K562 (cell line): ENCODE results near the gene UHRF1. TPM values are rescaled to one million over a fixed set of nuclear protein-coding genes. Genes with fewer than 3 reads are reported as not detected.

ENCODE experiments used
- ATAC-seq: fragments of 200-7000 bp; cut with Tn5 transposase; 3 replicates; pipeline ENCODE4 v1.9.1; 2020; ENCODE audit warnings: moderate library complexity
- BruUV-seq: library from RNA; stranded (reverse); fragments of 400-500 nt; replicated peaks from 2 replicates; lab custom pipeline; 2021; lab: Mats Ljungman, UMichigan
- CTCF ChIA-PET: fragments of 300-600 bp; formaldehyde crosslinking; extraction: SDS; loops from one replicate; lab custom pipeline; 2021; ENCODE audit warnings: low intra/inter-chr PET ratio; lab: Yijun Ruan, JAX
- POLR2A ChIA-PET: fragments of 300-600, 350-650 bp; sonication (Branson Sonifier 250); formaldehyde crosslinking; extraction: SDS; loops from one replicate; lab custom pipeline; 2021; ENCODE audit warnings: antibody characterized with exemption, inconsistent platforms; lab: Yijun Ruan, JAX
- DNase-seq, 4 experiments: peaks; one replicate each; pipeline versions ENCODE4 v3.0.0 to v3.0.0-alpha.2; 2011 to 2018; ENCODE audit warnings: low spot score in 3 of 4, mixed read lengths in 3 of 4; ENCODE audit errors: extremely low read depth in 1 of 4
- FAIRE-seq: peaks from 2 replicates; lab custom pipeline; 2011; peaks lifted over from hg19 to GRCh38; lab: Jason Lieb, UNC
- H2AFZ ChIP-seq: 2 replicates; pipeline ENCODE4 v1.6.0; 2011; ENCODE audit warnings: low read depth, low read length, control low read depth, inconsistent platforms
- H3K27ac ChIP-seq: fragments of 200-600 bp; 3 replicates; pipeline ENCODE4 v1.8.0; 2011; ENCODE audit warnings: low read depth, mild to moderate bottlenecking, control low read depth, inconsistent platforms, low read length, moderate library complexity, mixed read lengths; ENCODE audit errors: extremely low read depth
- H3K27me3 ChIP-seq, 2 experiments: fragments of 300-600 bp in 1 of 2; 2 replicates in 1 of 2; 3 replicates in 1 of 2; pipeline versions ENCODE4 v1.6.0 to v1.8.0; 2011; ENCODE audit warnings: inconsistent platforms in 2 of 2, low read length in 2 of 2, mild to moderate bottlenecking in 1 of 2, mixed read lengths in 1 of 2, moderate library complexity in 1 of 2; ENCODE audit not compliant: control insufficient read depth in 2 of 2, insufficient read depth in 2 of 2
- H3K36me3 ChIP-seq: fragments of 300-600 bp; 3 replicates; pipeline ENCODE4 v1.8.0; 2011; ENCODE audit warnings: mild to moderate bottlenecking, low read length, inconsistent platforms; ENCODE audit not compliant: control insufficient read depth, insufficient read depth
- H3K4me1 ChIP-seq, 2 experiments: fragments of 200-600 bp in 1 of 2; replicated peaks in 1 of 2; 2 replicates in 1 of 2; 3 replicates in 1 of 2; pipeline versions ENCODE4 v1.5.1 to v1.8.0; 2011; ENCODE audit warnings: inconsistent platforms in 2 of 2, low read length in 2 of 2, mild to moderate bottlenecking in 1 of 2, mixed read lengths in 1 of 2, moderate library complexity in 1 of 2; ENCODE audit not compliant: control insufficient read depth in 2 of 2, insufficient read depth in 2 of 2
- H3K4me2 ChIP-seq: 2 replicates; pipeline ENCODE4 v1.6.1; 2011; ENCODE audit warnings: low read length, control low read depth, inconsistent platforms, mixed read lengths; ENCODE audit not compliant: insufficient read depth
- H3K4me3 ChIP-seq: fragments of 200-600 bp; sonication (generic), shearing (Covaris generic); 2 replicates; pipeline ENCODE4 v1.5.1; 2016; ENCODE audit warnings: control low read depth, inconsistent platforms
- H3K79me2 ChIP-seq: fragments of 200-600 bp; 3 replicates; pipeline ENCODE4 v1.8.0; 2011; ENCODE audit warnings: low read length, inconsistent platforms; ENCODE audit not compliant: control insufficient read depth, insufficient read depth
- H3K9ac ChIP-seq, 2 experiments: 2 replicates each; pipeline versions ENCODE4 v1.6.0 to v1.6.1; 2011; ENCODE audit warnings: low read depth in 2 of 2, low read length in 2 of 2, control low read depth in 1 of 2, inconsistent platforms in 1 of 2, mild to moderate bottlenecking in 1 of 2, mixed read lengths in 1 of 2; ENCODE audit not compliant: insufficient read depth in 1 of 2
- H3K9me1 ChIP-seq: one replicate; pipeline ENCODE4 v1.6.0; 2011; ENCODE audit warnings: inconsistent platforms, mild to moderate bottlenecking, low read length, moderate library complexity; ENCODE audit not compliant: control insufficient read depth, insufficient read depth
- H3K9me3 ChIP-seq: replicated peaks from 2 replicates; pipeline ENCODE4 v1.5.1; 2011; ENCODE audit warnings: low read depth, low read length, inconsistent platforms; ENCODE audit not compliant: control insufficient read depth, insufficient read depth
- H4K20me1 ChIP-seq: replicated peaks from 2 replicates; pipeline ENCODE4 v1.6.1; 2011; ENCODE audit warnings: low read length, inconsistent platforms, mixed read lengths; ENCODE audit not compliant: control insufficient read depth, insufficient read depth
- FUS ChIP-seq: fragments of 200-400 bp; formaldehyde crosslinking; optimal IDR thresholded peaks from 2 replicates; pipeline ENCODE3; 2017; ENCODE audit warnings: low read depth, low read length
- GTF2E2 ChIP-seq: fragments of 200-800 bp; sonication (Bioruptor generic); IDR thresholded peaks from 2 replicates; pipeline ENCODE4 v1.6.1; 2016; ENCODE audit warnings: missing genetic modification characterization, missing compliant biosample characterization
- HIVEP1 ChIP-seq: fragments of 250-450 bp; sonication (Bioruptor Pico); IDR thresholded peaks from 2 replicates; pipeline ENCODE4 v1.4.0; 2020; ENCODE audit warnings: mild to moderate bottlenecking
- KHSRP ChIP-seq: fragments of 450-650 bp; IDR thresholded peaks from 2 replicates; pipeline ENCODE4 v1.6.1; 2017
- MAFK ChIP-seq: IDR thresholded peaks from 2 replicates; pipeline ENCODE4 v1.6.1; 2011; ENCODE audit warnings: low read length, improper control_type of control experiment
- MCM2 ChIP-seq: fragments of 450-650 bp; IDR thresholded peaks from 2 replicates; pipeline ENCODE4 v1.6.1; 2017; ENCODE audit warnings: low read depth, mild to moderate bottlenecking
- MTA1 ChIP-seq: fragments of 450-650 bp; IDR thresholded peaks from 2 replicates; pipeline ENCODE4 v1.6.1; 2017; ENCODE audit warnings: borderline replicate concordance
- MXI1 ChIP-seq: IDR thresholded peaks from 2 replicates; pipeline ENCODE4 v1.6.1; 2011; ENCODE audit warnings: low read depth, mild to moderate bottlenecking, improper control_type of control experiment, low read length
- SIN3B ChIP-seq: fragments of 450-650 bp; IDR thresholded peaks from 2 replicates; pipeline ENCODE4 v1.6.1; 2017; ENCODE audit warnings: low read depth, mild to moderate bottlenecking, moderate library complexity
- WGBS: fragments of 100-300 bp; shearing (Covaris generic); methylation state at CpG from one replicate; pipeline ENCODE4 v1.1.6; 2016; ENCODE audit warnings: low coverage, mixed read lengths; ENCODE audit not compliant: insufficient coverage; ENCODE audit errors: missing lambda C conversion rate; 5-methylcytosine and 5-hydroxymethylcytosine counted together
- in situ Hi-C: fragments of 300-500 bp; cut with MboI; formaldehyde crosslinking; loops from 4 replicates; pipeline ENCODE4 v1.15.0; 2018; ENCODE audit warnings: inconsistent platforms, mixed read lengths
- intact Hi-C: fragments of 100-400 bp; cut with micrococcal nuclease; formaldehyde crosslinking; loops from 2 replicates; pipeline ENCODE4 v1.14.2; 2022
- polyA plus RNA-seq, 8 experiments: library from polyadenylated mRNA; depleted of rRNA in 4 of 8; stranded (reverse) in 5 of 8; unstranded in 3 of 8; fragments of >200 nt; fragmentation: Nextera tagmentation in 2 of 8; fragmentation: Illumina TruSeq in 1 of 8; extraction: Ambion mirVana in 2 of 8; extraction: Trizol in 1 of 8; gene quantifications; 2 replicates each; pipeline versions ENCODE4 v1.2.1 to v1.2.3, GENCODE V29; 2011 to 2014; ENCODE audit warnings: inconsistent platforms in 1 of 8, missing spikeins in 1 of 8
- total RNA-seq, 7 experiments: library from RNA; depleted of rRNA in 6 of 7; stranded (reverse); fragments of >200 nt in 6 of 7; fragmentation: Illumina TruSeq in 2 of 7; extraction: Trizol in 2 of 7; gene quantifications; 2 replicates each; pipeline versions ENCODE4 v1.2.1 to v1.2.3, GENCODE V29; 2011 to 2021; ENCODE audit warnings: low replicate concordance in 1 of 7
- TF ChIP-seq, protein P1 (sequence below): sonication (generic); formaldehyde crosslinking; IDR thresholded peaks from 2 replicates; pipeline ENCODE4 v1.8.1; 2023; ENCODE audit warnings: mild to moderate bottlenecking, missing genetic modification reagents

Gene UHRF1
- total and polyA plus RNA-seq, 9 of the 15 experiments (the other 6 are each of a cell fraction or from before 2014, with no cell fraction given) = 6.0 to 101 (median 30.9) TPM

DNA sequence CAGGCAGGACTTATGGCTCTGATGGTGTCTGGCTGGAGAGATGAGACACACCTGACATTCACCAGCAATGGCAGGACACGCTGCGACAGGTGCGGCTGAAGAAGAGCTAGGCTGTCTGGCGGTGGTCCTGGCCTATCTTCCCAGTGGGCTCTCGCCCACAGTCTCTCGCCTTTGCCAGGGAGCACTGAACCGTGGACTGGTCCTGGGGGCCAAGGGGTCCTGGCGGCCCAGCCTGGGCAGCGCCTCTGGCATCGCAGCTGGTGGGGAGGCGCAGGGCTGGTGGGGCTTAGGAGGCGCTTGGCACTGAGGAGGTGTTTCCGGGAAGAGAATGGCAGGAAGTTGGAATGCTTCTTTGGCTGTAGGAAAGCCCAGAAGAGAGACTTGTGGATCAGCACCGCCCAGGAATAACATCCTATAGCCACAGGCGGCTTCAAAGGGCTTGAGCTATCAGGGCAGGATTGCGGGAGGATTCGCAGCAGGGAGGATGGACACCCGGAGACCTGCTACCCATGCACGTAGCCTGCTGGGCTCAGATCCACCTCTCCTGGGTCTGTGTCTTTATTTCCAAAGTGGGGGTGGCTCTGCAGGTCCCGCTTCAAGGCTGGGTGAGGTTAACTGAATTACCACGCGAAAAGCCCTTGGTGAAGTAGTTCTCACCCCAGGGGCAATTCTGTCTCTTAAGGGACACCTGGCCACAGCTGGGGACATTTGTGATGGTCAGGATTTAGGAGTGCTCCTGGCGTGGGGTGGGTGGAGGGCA is 74.2 kb downstream of the UHRF1 start:
- no peak overlapping the region for H3K4me2 ChIP-seq
- no peak for DNase-seq
- 88% methylated on average over 19 of the region's 23 CpGs for WGBS
- in situ Hi-C loops (no loop called here), intact Hi-C loops (no loop called here)
- no peak overlapping the region for H3K27ac ChIP-seq
- ChIA-PET POLR2A (interaction anchor here (0.6 to 0.8 kb wide), 3 partner anchors 12 to 16 kb away, joined by 3 read pairs; no protein-coding TSS in a partner anchor), CTCF (no interaction called here)
- H3K9me1 ChIP-seq = peaks cover 18% of the 10 kb centered on the region
- no peak overlapping the region for H3K4me3 ChIP-seq
- H3K9me3 ChIP-seq = no peaks in the 10 kb centered on the region
- peaks cover 15 to 64% of the 10 kb centered on the region in 2 experiments for H3K4me1 ChIP-seq
- no peaks in the 10 kb centered on the region for H3K27me3 ChIP-seq
- peak overlapping the region in 1 of 2 experiments; percentile 22; a peak in 1 of 4 replicates for H3K9ac ChIP-seq
- no peak overlapping the region for H2AFZ ChIP-seq
- FAIRE-seq = no peak
- no peaks in the 10 kb centered on the region for H3K36me3 ChIP-seq
- ATAC-seq = no peak
- peaks cover 79% of the 10 kb centered on the region for H4K20me1 ChIP-seq
- H3K79me2 ChIP-seq = peaks cover 69% of the 10 kb centered on the region
- BruUV-seq = no TSS peak
- TF ChIP-seq GTF2E2 (tag) (no peak), MCM2 (no peak), MAFK (no peak), MTA1 (no peak), SIN3B (no peak), FUS (no peak), KHSRP (no peak), HIVEP1 (CRISPR knock-in tag) (no peak), MXI1 (no peak)
- TF ChIP-seq, protein P1, sequence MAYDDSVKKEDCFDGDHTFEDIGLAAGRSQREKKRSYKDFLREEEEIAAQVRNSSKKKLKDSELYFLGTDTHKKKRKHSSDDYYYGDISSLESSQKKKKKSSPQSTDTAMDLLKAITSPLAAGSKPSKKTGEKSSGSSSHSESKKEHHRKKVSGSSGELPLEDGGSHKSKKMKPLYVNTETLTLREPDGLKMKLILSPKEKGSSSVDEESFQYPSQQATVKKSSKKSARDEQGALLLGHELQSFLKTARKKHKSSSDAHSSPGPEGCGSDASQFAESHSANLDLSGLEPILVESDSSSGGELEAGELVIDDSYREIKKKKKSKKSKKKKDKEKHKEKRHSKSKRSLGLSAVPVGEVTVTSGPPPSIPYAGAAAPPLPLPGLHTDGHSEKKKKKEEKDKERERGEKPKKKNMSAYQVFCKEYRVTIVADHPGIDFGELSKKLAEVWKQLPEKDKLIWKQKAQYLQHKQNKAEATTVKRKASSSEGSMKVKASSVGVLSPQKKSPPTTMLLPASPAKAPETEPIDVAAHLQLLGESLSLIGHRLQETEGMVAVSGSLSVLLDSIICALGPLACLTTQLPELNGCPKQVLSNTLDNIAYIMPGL (CRISPR knock-in tag) = no peak
